ENCODE data around the gene RSRC2. TPM values are rescaled to one million over a fixed set of nuclear protein-coding genes. Genes with fewer than 3 reads are reported as not detected.
"Not testable (repeated sequence)": the region's sequence is repeated elsewhere in the genome, so short reads cannot be mapped to it uniquely, and the experiment has no call there.

RSRC2 gene
- total and polyA plus RNA-seq, 5 experiments from 2014 or later: 18.5 to 146 (median 47.5) TPM

DNA sequence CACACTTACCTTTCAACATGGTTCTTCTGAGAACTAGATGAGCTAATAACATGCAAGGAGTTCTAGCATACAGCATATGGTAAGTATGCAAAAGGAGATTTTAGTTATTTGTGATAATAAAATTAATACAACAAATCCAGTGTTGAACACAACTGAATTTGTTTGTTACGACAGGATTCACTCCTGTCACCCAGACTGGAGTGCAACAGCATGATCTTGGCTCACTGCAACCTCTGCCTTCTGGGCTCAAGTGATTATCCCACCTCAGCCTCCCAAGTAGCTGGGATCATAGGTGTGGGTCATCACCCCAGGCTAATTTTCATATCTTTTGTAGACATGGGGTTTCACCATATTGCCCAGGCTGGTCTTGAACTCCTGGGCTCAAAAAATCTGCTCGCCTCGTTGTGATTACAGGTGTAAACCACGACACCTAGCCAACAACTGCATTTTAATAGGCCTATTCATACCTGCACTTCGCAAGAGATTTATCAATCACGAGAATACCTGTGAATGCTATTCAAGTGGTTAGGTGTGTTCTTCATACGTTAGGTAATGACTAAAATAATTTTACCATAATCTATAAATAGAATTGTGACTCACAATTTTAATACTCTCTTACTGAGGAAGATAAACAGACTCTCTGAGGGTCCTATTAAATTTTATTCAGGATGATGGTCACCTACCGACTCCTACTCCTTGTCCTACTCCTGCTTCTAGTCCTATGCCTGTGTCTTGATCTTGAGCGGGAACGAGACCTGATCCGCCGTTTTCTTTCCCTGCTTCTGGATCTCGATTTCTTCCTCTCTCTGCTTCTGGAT is 10.0 kb downstream of the RSRC2 start:
- H3K9me3 Mint-ChIP-seq: no peaks in the 10 kb centered on the region
- ATAC-seq (no peak), DNase-seq (no peak)
- no peaks in the 10 kb centered on the region for H3K27me3 Mint-ChIP-seq
- H3K36me3 Mint-ChIP-seq: peaks cover 10 to 96% (median 34%) of the 10 kb centered on the region in 3 donors
- POLR2A ChIA-PET: interaction anchor here (1.5 kb wide), 1 partner anchor 16 kb away, joined by 6 read pairs; the partner anchor contains the start of gene ZCCHC8
- H3K4me1 Mint-ChIP-seq: peaks cover 11 to 38% (median 30%) of the 10 kb centered on the region in 4 donors
- peak overlapping the region in 2 of 10 donors; percentile 40 to 82 for H3K27ac Mint-ChIP-seq
- peak overlapping the region in 1 of 10 donors; percentile 34 for H3K4me3 Mint-ChIP-seq

DNA sequence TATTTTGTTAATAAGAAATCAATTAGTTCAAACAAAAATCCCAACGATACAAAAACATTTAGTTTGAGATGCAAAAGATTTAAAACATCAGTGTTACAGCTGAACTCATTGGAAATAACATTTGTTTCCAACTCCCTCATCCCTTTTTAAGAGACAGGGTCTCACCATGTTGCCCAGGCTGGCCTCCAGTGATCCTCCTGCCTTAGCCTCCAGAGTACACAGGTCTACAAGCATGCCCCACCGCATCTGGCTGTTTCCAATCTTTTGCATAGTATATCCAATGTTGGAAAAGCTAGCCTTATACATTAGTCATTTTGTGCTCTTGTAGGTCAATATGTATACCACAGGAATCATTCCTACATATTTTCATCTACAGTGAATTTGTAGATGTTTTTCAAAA is 11.5 kb downstream of the RSRC2 start:
- POLR2A ChIA-PET: interaction anchor here (1.3 kb wide), 1 partner anchor 11 kb away, joined by 7 read pairs; the partner anchor contains the start of genes KNTC1 and RSRC2
- Mint-ChIP-seq H3K4me3 (no peak overlapping the region), H3K36me3 (peaks cover 10 to 96% (median 37%) of the 10 kb centered on the region in 3 donors), H3K27me3 (no peaks in the 10 kb centered on the region), H3K9me3 (no peaks in the 10 kb centered on the region), H3K27ac (no peak overlapping the region), H3K4me1 (peaks cover 8 to 27% (median 19%) of the 10 kb centered on the region in 4 donors)
- DNase-seq (no peak), ATAC-seq (no peak)

GRCh38 chr12:122513660-122514059 is 13.1 kb downstream of the RSRC2 start:
- Mint-ChIP-seq H3K4me1 (peaks cover 5 to 16% (median 6%) of the 10 kb centered on the region in 4 donors), H3K9me3 (no peaks in the 10 kb centered on the region), H3K36me3 (peaks cover 5 to 97% (median 34%) of the 10 kb centered on the region in 3 donors), H3K27me3 (no peaks in the 10 kb centered on the region), H3K4me3 (no peak overlapping the region), H3K27ac (peak overlapping the region in 2 of 10 donors; percentile 0 to 35)
- DNase-seq: no peak
- no peak for ATAC-seq
- POLR2A ChIA-PET: interaction anchor here (1.8 kb wide), 1 partner anchor 13 kb away, joined by 11 read pairs; the partner anchor contains the start of genes KNTC1 and RSRC2

DNA sequence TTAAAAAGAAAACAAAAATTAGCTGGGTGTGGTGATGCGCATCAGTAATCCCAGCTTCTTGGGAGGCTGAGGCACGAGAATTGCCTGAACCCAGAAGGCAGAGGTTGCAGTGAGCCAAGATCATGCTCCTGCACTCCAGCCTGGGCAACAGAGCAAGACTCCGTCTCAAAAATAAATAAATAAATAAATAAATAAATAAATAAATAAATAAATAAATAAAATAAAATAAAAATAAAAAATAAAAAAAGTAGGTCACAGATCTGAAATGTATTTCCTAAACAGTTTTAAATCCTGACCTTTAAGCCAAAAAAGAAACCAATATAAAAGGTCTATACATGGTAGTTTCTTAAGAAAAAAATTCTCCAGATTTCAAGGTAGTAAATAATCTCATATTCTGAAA is 13.7 kb downstream of the RSRC2 start:
- not testable (repeated sequence) for DNase-seq, H3K27ac Mint-ChIP-seq, H3K27me3 Mint-ChIP-seq, H3K9me3 Mint-ChIP-seq, H3K4me3 Mint-ChIP-seq, ATAC-seq
- POLR2A ChIA-PET: interaction anchor here (0.6 to 1.8 kb wide), 3 partner anchors 13 to 800 kb away, joined by 3 to 11 read pairs (median 3); partner anchors contain the start of genes KNTC1, RSRC2 and TMEM120B
- Mint-ChIP-seq H3K36me3 (peaks cover 5 to 97% (median 33%) of the 10 kb centered on the region in 3 donors), H3K4me1 (peaks cover 5 to 13% (median 6%) of the 10 kb centered on the region in 4 donors)

DNA sequence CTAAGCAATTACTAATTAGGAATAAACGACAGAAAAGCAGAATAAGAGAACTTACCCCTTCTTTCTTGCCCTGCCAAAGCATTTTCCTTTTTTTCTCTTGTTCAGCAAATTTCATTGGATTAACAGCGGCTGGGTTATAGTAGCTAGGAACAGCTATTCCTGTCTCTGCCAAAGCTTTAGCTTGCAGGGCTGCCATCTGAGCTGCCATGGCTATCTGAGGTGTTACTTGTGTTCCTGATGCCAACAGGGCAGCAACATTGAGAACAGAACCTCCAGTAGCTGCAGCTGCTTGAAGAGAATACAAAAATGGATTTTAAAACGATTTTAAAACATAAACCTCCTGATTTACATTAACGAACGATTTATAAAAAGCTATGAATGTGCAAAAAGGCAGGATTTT is 18.6 kb downstream of the RSRC2 start:
- Mint-ChIP-seq H3K27ac (peak overlapping the region in 2 of 10 donors; percentile 29 to 63), H3K4me3 (no peak overlapping the region), H3K9me3 (no peaks in the 10 kb centered on the region), H3K27me3 (no peaks in the 10 kb centered on the region), H3K36me3 (peaks cover 0 to 93% (median 22%) of the 10 kb centered on the region in 3 donors), H3K4me1 (peaks cover 0 to 7% (median 0%) of the 10 kb centered on the region in 4 donors)
- DNase-seq (no peak), ATAC-seq (no peak)
- POLR2A ChIA-PET: interaction anchor here (0.6 to 1.6 kb wide), 3 partner anchors 19 to 1511 kb away, joined by 3 to 5 read pairs (median 5); partner anchors contain the start of genes KNTC1 and RSRC2

DNA sequence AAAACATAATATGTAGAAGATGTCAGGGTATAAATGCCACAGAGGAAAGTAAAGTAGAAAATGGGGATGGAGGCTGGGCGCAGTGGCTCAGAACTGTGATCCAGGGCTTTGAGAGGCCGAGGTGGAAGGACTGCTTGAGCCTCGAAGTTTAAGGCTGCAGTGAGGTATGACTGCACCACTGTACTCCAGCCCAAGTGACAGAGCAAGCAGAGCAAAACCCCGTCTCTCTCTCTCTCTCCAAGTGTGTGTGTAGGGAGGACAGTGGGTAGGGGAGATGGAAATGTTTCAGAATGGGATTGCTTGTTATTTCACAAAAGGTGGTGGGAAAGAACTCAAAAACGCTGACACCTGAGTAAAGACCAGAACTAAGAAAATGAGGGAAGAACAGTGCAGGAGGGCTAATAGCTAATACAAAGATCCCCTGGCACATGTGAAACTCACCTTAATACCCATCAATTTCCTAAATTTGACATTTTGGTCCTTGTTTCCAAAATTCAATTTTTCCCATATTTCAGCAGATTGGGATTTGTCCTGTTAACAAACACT is 20.3 kb downstream of the RSRC2 start:
- POLR2A ChIA-PET: interaction anchor here (1.4 kb wide), 1 partner anchor 20 kb away, joined by 4 read pairs; the partner anchor contains the start of genes KNTC1 and RSRC2
- H3K27ac Mint-ChIP-seq: peak overlapping the region in 7 of 10 donors; percentile 6 to 72 (median 59)
- H3K4me3 Mint-ChIP-seq: no peak overlapping the region

DNA sequence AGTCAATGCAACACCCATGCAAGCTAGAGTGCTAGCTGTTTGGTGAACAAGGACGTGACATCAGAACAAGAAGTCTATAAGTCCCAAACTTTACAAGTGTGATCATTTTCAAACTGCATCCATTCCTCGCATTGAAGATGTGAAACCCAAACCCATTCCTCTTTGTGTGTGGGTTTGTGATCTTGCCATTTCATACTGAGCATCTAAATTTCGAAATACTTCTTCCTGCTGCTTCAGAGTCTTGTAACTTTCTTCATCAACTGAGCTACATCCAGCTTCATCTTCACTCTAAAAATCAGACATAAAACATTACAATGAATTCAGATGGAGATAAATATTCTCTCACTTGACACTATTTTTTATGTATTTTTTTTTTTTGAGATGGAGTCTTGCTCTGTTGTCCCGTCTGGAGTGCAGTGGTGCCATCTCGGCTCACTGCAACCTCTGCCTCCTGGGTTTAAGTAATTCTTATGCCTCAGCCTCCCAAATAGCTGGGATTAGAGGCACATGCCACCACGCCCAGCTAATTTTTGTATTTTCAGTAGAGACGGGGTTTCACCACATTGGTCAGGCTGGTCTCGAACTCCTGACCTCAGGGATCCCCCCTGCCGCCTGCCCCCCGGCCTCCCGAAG is 21.2 kb downstream of the RSRC2 start:
- POLR2A ChIA-PET: interaction anchor here (0.6 to 1.4 kb wide), 2 partner anchors 21 to 626 kb away, joined by 4 to 5 read pairs; partner anchors contain the start of genes KNTC1 and RSRC2
- DNase-seq: no peak

More for the DNA sequence above, 20.3 kb downstream of the RSRC2 start:
- H3K27me3 Mint-ChIP-seq: no peaks in the 10 kb centered on the region
- peaks cover 0 to 83% (median 22%) of the 10 kb centered on the region in 3 donors for H3K36me3 Mint-ChIP-seq
- DNase-seq: no peak
- H3K9me3 Mint-ChIP-seq: no peaks in the 10 kb centered on the region
- ATAC-seq: no peak
- H3K4me1 Mint-ChIP-seq: peaks cover 0 to 12% (median 6%) of the 10 kb centered on the region in 4 donors

GRCh38 chr12:122503783-122504590 is 22.7 kb downstream of the RSRC2 start:
- no peaks in the 10 kb centered on the region for H3K9me3 Mint-ChIP-seq
- ATAC-seq (no peak), DNase-seq (no peak)
- H3K27me3 Mint-ChIP-seq: no peaks in the 10 kb centered on the region
- H3K27ac Mint-ChIP-seq: peak overlapping the region in 6 of 10 donors; percentile 18 to 80 (median 58)
- H3K4me1 Mint-ChIP-seq: peaks cover 6 to 31% (median 23%) of the 10 kb centered on the region in 4 donors
- peak overlapping the region in 1 of 10 donors; percentile 20 for H3K4me3 Mint-ChIP-seq
- peaks cover 0 to 63% (median 4%) of the 10 kb centered on the region in 3 donors for H3K36me3 Mint-ChIP-seq
- POLR2A ChIA-PET: interaction anchor here (0.6 kb wide), 1 partner anchor 22 kb away, joined by 3 read pairs; the partner anchor contains the start of gene RSRC2

More for the DNA sequence above, 21.2 kb downstream of the RSRC2 start:
- H3K27ac Mint-ChIP-seq: peak overlapping the region in 2 of 10 donors; percentile 24 to 48
- H3K27me3 Mint-ChIP-seq: no peaks in the 10 kb centered on the region
- peaks cover 4 to 20% (median 13%) of the 10 kb centered on the region in 4 donors for H3K4me1 Mint-ChIP-seq
- H3K36me3 Mint-ChIP-seq: peaks cover 0 to 75% (median 14%) of the 10 kb centered on the region in 3 donors
- no peak for ATAC-seq
- no peaks in the 10 kb centered on the region for H3K9me3 Mint-ChIP-seq
- peak overlapping the region in 1 of 10 donors; percentile 12 for H3K4me3 Mint-ChIP-seq

GRCh38 chr12:122503147-122503751 is 23.5 kb downstream of the RSRC2 start:
- Mint-ChIP-seq H3K27ac (peak overlapping the region in 8 of 10 donors; percentile 25 to 97 (median 60)), H3K9me3 (no peaks in the 10 kb centered on the region), H3K4me1 (peaks cover 6 to 37% (median 28%) of the 10 kb centered on the region in 4 donors), H3K27me3 (no peaks in the 10 kb centered on the region), H3K36me3 (peaks cover 0 to 59% (median 4%) of the 10 kb centered on the region in 3 donors), H3K4me3 (peak overlapping the region in 2 of 10 donors; percentile 10 to 20)
- DNase-seq: no peak
- POLR2A ChIA-PET: interaction anchor here (0.6 to 5.4 kb wide), 3 partner anchors 8 to 23 kb away, joined by 3 to 113 read pairs (median 11); partner anchors contain the start of genes KNTC1 and RSRC2
- ATAC-seq: no peak

GRCh38 chr12:122501489-122501989 is 25.2 kb downstream of the RSRC2 start:
- ATAC-seq (no peak), DNase-seq (no peak)
- Mint-ChIP-seq H3K27ac (peak overlapping the region; percentile 96 to 99 (median 97)), H3K9me3 (no peaks in the 10 kb centered on the region), H3K36me3 (peaks cover 0 to 49% (median 6%) of the 10 kb centered on the region in 3 donors), H3K27me3 (no peaks in the 10 kb centered on the region), H3K4me1 (peaks cover 8 to 47% (median 34%) of the 10 kb centered on the region in 4 donors), H3K4me3 (peak overlapping the region; percentile 84 to 99 (median 96))
- POLR2A ChIA-PET: interaction anchor here (0.7 to 5.4 kb wide), 10 partner anchors 10 to 1211 kb away, joined by 3 to 113 read pairs (median 8); partner anchors contain the start of genes ATP6V0A2, DENR, DIABLO and KNTC1

All from naive thymus-derived CD8-positive, alpha-beta T cell (primary cell).